CD4-positive, alpha-beta T cell treated with Interferon gamma for 1 hour (primary cell): ENCODE measurements around the gene CECR2.
"Not testable (repeated sequence)": the region's sequence is repeated elsewhere in the genome, so short reads cannot be mapped to it uniquely, and the experiment has no call there.

Experiments used
- DNase-seq: peaks from one replicate; pipeline ENCODE4 v3.0.0-alpha.2; 2020

CECR2 gene

DNA sequence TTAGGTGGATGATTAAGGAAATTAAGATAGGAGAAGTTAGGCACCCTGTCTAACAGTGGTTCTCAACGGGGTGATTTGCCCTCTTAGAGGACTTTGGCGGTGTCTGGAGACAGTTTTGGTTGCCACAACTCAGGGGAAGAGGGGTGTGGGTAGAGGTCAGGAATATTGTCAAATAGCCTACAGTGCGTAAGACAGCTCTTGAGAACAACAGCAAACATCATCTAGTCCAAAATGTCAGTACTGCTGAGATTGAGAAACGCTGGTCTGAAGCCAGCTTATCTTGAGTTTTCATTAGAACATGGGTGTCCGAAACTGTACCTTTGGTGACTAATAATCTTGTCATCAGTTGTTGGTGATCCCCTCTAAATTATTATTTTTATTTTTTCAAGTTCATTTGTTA, 38.4 kb downstream of the CECR2 start:
- DNase-seq, result no peak

DNA sequence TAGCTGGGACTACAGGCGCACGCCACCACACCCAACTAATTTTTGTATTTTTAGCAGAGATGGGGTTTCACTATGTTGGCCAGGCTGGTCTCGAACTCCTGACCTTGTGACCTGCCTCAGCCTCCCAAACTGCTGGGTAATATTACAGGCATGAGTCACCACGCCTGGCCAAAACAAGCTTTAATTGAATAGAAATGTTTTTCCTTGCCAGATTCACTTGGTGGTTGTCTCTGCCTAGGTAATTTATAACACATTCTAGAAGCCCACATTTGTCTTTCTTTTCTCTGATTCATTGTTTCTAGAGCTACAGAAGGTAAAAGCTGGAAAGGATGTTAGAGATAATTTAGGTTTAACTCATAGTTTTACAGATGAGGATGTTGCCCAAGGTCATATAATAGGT, 41.3 kb downstream of the CECR2 start:
- DNase-seq, result no peak

DNA sequence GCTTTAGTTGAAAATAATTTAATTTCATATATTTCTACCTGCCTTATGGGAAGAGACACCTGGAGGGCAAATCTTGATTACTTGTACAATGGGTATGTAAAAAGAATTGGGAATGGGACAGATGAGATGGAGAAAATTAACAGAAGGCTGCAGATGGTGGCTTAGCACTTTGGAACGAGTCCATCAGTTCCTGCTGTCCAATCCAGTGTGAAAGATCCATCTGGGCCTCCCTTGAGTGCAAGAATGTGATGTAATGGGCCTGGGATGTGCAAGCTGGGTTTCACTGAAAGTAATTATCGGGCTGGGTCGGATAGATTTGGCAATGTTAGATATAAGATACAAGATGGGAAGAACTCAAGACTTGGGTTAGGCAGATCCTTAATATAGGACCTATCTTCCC, 42.0 kb downstream of the CECR2 start:
- DNase-seq, result no peak

DNA sequence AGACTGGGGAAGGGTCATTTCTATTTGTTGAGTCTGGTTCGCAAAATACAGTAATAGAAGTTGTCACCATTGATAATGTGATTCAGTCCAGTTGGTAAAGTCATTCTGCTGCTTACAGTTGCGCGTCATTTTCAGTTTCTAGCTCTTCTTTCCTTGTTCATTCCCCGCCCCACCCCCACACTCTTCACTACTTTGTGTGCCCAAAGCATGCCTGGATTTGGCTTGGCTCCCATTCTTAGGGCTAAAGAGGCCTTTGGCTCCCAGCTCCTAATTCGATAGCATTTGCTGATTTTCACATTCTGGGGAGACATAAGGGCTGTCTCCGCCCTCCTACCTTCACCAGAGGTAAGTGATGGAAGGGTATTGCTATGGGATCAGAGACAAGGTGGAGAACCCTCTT, 43.0 kb downstream of the CECR2 start:
- no peak for DNase-seq

DNA sequence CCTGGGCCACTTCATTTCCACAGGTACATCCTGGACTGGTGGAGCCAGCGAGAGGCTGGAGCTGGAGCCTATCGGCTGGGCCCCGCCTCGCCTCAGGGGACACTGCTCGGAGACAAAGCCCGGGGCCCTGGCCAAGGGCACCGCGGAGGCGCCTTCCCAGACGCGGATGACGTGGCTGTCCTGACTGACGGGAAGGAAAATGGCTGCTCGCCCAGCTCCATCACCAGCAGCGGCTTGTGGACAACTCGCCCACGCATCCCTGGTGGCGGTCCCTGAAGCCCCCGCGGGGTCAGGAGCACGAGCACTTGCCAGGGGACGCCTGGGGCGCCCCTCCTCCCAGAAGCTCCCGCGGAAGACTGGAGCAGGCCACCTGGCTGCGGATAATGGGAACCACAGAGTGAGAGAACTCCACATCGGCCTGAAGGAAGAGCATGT, 49.6 kb downstream of the CECR2 start:
- DNase-seq, result no peak

DNA sequence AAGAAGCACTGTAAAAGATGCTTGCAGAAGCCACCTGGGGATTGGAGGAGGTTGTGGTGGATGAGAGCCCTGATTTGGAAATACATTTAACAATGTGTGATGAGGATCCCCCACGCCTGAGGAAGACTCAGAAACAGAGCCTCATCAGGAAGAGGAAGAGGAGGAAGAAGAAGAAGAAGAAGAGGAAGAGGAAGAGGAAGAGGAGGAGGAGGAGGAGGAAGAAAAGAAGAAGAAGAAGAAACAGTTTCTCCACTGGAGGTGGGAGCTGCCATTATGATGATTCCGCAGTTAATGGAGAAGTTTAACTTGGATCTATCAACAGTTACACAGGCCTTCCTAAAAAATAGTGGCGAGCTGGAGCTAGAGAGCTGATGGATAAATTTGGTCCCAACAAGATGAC, 50.1 kb downstream of the CECR2 start:
- DNase-seq, result no peak

DNA sequence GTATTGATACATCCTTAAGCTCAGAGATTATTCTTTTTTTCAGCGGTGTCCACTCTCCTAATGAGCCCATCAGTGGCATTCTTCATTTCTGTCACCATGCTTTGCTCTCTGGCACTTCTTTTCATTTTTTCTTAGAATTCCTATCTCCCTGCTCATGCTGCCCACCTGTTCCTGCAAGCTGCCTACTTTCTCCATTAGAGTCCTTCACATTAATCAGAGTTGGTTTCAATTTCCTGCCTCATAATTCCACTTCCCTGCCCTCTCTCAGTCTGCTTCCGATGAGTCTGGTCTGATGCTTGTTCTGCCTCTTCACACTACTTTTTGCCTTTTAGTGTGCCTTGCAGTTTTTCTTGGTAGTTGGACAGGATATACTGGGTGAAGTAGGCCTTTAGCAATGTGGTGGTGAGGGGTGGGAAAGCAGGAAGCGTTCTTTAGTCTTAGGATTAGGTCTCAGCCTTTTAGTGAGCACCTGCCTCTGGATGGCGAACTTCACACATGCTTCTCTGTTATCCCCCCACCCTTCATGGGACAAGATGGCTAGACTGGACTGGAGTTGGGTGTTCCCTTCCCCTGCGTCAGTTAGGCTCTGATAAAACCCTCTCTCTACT, 53.6 kb downstream of the CECR2 start:
- DNase-seq, result no peak

DNA sequence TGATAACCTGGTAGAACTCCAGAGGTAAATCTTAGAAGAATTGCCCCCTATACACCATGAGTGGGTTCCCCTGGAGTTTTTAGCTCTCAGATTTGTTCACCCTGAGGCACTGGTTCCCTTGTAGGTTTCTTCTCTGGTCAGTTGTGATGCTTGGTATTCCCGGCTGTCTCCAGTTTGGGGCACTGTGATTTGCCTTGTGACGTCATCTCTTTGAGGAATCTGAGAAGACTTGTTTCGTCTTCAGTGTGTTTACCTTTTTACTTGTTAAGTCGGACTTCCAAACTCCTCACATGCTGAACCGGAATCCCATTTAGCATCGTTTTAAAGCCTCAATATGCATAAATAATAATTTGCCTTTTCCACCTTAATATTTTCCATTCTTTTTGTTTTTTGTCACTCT, 54.4 kb downstream of the CECR2 start:
- no peak for DNase-seq

DNA sequence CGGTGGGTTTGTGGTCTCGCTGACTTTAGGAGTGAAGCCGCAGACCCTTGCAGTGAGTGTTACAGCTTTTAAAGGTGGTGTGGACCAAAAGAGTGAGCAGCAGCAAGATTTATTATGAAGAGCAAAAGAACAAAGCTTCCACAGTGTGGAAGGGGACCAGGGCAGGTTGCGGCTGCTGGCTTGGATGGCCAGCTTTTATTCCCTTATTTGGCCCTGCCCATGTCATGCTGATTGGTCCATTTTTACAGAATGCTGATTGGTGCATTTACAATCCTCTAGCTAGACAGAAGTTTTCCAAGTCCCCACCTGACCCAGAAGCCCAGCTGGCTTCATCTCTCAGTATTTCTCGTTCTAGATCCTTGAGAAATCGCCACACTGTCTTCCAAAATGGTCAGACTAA, 58.3 kb downstream of the CECR2 start:
- DNase-seq, result not testable (repeated sequence)

DNA sequence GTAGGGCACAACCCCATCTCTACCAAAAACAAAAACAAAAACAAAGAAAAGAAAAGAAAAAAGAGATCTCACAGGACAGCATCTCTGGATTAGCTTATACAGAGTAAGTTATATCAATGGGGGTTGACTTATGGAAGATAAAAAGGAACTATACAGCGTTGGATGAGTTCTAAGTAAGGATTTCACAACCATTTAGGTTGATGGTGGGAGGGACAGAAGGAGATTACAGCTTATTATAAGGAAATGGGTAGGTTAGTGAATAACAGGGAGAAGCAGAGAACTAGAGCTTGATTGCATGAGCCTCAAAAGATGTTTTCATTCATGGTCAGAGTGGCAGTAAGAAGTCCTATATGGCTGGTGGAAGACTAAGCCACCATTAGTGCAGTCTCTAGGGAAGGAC, 60.3 kb downstream of the CECR2 start:
- no peak for DNase-seq

DNA sequence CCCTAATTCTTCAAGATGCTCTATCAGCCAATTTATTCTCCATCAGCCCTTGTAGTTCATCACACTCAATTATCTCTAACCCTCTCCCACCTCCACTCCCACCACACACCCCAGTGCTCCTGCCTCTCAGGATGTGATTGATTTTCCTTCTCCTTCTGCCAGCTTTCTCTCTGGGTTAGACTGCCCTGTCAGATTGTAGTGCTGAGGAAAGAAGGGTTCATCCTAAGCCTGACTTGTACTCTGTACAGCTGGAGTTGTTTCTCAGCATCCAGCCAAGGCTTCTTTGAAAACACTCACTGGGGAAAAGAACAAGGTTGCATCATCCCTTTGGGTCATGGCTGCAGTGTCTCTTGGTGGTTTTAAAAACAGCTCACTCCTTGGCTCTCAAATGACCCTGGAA, 61.2 kb downstream of the CECR2 start:
- DNase-seq, result no peak

DNA sequence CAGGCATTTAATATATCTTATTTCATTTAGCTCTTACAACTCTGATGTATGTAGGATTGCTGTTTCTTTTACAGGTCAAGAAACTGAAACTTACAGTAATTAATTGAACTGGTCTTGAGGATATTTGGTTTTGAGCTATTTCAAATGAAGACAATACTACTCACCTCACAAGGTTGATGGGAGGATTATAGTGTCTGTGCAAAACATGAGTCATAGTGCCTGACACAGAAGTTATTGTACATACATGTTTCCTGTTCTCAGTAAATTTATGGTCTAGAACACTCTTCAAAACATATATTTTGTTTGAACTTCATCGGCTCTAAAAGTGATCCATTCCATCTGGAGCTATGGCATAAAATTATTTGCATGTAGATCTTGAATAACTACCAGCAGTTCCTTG, 61.9 kb downstream of the CECR2 start:
- no peak for DNase-seq

DNA sequence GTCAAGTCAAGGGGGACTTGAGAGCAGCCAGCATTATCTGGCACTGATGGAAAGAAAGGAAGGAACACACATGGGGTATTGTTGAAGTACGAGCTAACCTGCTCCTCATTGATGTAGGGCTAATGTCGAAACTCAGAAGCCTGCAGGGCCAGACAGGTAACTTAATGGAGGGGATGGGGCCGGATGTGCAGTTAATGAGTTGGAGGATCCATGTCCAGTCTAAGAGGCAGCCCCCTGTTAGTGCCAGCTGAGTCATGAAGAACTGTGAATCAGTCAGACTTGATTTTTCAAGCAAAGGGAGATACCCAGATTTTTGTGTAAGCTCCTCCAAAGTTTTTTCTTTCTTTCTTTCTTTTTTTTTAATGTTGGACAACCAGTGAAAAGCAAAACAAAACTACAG, 65.6 kb downstream of the CECR2 start:
- no peak for DNase-seq

DNA sequence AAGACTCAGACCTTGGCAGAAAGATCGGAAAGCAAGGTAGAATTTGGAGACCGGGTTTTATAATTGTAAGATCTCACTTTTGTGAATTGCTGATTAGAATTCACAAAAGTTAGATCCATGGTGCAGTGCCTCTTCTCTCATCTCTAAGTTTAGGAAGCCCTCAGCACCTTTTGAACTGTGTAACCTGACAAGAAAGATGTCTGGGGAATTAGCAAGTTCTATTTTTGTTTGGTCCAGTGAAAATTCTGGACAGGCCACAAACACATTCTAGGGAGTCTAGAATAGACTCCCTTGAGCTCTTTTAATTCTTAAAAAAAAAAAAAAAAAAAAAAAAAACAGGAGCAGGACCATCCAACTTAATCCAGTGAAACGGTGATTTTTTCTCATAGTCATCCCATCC, 66.1 kb downstream of the CECR2 start:
- no peak for DNase-seq

DNA sequence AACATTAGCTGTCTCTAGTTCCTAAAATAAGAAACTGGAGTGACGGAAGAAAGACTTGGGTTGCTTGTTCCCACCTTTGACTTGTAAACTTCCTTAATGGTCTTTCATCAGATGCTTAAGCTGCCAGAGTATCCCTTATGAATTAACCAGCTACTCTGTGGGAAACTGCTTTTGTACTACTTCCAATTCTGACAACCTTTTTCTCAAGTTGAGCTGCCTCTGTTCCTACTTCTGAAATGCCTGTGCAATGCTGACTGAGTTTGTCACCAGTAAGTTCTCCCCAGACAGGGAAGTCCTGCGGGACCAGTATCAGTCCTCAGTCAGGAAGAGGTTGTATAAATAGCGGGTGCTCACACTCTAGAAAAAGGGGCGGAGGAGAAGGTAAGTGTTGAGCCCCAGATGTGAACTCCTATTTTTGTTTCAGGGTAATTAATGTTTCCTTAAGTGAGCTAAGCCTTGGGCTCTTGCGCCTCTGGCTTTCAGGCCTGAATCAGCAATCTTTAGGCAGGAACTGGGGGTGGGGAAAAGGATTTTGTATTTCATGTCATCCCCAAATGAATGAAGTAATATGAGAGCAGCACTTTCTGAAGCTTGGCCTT, 67.2 kb downstream of the CECR2 start:
- no peak for DNase-seq

DNA sequence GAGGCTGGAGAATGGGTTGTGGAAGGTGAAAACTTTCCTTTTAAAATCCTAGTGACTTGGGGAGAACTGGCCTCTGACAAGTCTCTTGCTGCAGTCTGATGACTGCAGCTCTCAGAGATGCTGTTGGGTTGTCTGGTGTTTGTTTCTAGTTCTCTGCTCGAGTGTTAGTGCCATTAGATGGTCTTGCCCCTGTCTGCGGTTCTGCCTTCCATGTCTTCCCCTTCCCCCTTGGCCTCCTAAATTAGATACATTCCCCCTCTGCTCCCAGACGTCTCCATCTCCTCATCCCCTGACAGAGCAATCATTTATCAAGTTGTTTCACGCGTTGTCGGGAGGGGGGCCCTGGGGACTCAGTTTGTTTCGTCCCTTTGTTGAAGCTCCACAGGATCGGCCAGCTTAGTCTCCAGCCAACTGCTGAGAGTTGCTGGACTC, 67.7 kb downstream of the CECR2 start:
- DNase-seq, result no peak

DNA sequence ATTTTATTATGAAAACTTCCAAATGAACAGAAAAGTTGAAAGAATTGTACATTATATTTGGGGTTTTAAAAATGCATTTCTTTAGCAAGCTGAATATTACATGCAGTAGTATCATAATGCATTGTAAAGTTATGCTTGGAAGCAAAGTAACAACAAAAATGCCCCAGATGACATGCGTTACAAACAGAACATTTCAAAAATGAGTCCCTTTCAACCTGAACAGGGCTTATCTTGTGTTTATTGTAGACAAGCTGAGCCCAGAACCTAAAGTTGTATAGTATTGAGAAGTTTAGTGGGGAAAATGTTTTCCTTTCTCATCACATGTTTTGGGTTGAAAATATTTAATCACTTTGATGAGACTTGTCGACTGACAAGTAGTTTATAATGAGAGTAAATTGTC, 68.8 kb downstream of the CECR2 start:
- no peak for DNase-seq

DNA sequence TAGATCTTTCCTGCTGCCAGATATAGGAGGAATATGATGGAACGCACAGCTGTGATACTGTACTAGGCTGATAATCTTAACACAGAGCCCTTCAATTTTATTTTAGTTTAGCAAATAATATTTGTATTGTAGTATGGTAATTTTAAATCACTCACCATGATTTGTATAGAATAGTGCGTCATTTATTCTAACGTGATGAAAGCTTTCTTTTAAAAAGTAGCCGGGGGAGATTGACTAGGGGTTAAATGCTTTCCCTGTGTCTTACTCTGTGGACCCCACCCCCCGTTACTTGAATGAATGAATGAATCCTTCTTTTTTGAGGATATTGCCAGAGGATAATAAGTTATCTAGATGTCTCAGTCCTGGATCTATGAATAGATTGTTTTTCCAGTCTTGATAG, 72.1 kb downstream of the CECR2 start:
- no peak for DNase-seq

DNA sequence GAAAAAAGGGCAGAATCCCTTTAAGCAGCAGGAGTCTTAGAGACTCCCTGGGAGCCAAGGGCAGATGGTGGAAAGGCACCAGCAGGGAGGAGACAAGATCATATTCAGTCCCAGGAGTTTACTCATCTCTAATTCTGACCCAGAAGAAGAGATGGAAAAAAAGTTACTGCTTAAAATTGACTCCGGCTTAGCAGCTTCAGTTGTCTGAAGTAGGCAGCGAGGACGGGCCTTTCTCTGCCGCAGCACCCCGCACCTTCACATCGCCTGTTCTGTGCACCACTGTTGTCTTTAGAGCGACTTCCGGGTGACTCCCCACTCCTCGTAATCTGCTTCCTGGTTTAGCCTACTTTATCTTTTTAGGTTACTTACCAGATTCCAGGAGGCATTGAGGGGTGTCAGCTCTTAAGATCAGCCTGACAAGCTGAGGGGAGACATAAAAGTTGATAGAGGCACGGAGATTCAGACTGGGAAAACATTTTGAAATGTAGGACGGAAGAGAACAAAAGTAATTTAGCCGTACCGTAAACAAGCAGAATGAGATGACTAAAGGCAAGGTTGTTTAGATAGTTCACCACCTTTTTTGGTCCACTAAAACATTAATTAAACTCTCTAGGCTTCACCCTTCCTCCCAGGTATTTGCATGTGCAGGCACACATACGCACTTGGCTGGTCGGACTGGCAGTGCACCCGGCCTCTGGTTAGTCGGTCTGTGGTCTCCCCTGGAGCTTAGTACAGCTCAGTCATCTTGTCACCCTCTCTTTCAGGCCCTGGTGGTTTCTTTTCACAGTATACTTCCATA, 74.3 kb downstream of the CECR2 start:
- no peak for DNase-seq

DNA sequence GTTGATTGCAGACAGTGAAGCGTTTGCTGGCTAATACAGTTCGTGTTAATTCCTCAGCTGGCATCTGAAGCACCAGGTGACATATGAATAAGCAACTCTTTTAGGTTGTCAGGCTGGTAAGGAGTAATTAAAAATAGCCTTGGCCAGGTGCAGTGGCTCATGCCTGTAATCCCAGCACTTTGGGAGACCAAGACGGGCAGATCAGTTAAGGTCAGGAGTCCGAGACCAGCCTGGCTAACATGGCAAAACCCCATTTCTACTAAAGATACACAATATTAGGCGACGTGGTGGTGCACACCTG, 74.9 kb downstream of the CECR2 start:
- DNase-seq, result no peak

DNA sequence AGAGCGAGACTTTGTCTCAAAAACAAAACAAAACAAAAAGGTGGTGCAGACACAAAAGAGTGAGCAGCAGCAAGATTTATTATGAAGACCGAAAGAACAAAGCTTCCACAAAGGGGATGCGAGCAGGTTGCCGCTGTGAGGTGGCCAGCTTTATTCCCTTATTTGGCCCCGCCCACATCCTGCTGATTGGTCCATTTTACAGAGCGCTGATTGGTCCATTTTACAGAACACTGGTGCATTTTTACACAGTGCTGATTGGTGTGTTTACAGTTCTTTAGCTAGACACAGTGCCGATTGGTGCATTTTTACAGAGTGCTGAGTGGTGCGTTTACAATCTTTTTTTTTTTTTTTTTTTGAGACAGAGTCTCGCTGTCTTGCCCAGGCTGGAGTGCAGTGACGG, 77.4 kb downstream of the CECR2 start:
- no peak for DNase-seq

DNA sequence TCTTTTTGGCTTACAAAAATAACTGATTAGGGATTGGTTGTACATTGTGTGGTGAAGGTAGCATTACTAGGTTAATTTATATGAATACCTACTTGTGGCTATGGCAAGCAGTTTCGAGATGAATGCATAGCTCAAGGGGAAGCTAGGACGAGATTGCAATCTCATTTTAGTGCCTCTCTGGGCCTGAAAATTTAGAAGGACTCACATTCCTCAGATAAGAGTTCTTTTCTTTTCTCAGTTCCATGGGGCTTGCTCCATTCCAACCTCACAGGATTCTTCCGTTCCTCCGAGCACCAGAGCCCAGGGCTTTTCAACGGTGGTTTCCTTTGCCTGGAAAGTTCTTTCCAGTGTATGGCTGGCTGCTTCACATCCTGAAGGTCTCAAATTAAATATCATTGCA, 82.1 kb downstream of the CECR2 start:
- no peak for DNase-seq

DNA sequence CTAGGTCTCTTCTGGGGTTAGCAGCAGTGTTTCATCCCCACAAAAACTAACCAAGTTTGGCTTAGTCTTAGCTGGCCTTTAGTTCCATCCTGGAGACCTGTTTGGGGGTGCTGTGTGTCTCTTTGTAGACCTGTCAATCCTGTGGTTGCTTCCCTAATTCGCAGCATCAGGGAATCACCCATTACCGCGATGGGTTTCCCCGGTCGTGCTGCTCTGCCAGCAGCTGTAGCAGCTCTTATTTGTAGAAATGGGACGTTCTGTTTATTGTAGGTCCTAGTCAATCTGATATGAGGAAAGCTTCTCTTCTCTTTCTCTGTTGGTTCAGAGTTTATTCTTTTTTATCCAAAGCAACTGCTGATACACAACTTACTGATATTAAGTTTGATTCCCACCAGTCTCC, 91.6 kb downstream of the CECR2 start:
- DNase-seq, result no peak

DNA sequence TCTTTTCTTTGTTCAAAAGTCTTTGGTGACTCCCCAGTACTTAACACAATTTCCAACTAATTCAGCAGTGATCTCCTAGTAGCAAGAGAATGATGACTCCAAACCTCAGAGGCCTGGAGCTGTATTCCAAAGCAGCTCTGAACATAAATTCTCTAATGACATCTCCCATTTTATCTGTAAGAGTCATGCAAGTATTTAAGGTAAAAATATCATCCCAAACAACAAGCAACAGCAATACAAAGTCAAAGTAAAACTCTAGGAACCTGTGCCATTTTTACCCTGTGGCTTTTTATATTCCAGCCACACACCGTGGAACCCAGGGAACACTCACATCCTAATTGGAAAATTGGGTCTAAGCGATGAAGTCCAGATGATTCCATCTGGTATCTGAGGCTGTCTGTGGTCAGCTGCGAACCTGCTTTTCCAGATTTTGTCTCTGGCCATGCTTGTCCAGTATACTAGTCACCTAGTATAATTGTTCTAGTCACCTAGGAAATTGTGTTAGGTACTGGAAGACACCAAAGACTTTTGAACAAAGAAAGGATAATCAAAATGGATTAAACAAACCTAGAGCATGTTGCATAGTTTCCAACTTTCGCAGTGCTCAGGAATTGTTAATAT, 101.7 kb downstream of the CECR2 start:
- DNase-seq, result no peak
